A673 (cell line): ENCODE data around the gene ISG20L2.

Experiments
- EZH2 ChIP-seq: fragments of 200-600 bp; sonication (generic); IDR thresholded peaks from 2 replicates; pipeline ENCODE4 v1.6.1; 2017; ENCODE audit warnings: borderline replicate concordance, low read depth, mild to moderate bottlenecking, mixed read lengths, antibody characterized with exemption, low read length; ENCODE audit not compliant: poor library complexity, severe bottlenecking
- TF ChIP-seq, protein P1 (sequence below): fragments of 300-800, 200-600 bp; sonication (generic); conservative IDR thresholded peaks from 2 replicates; pipeline ENCODE4 v1.5.1; 2017; ENCODE audit warnings: low read depth, mild to moderate bottlenecking, antibody characterized with exemption, low read length, moderate library complexity, mixed read lengths

DNA sequence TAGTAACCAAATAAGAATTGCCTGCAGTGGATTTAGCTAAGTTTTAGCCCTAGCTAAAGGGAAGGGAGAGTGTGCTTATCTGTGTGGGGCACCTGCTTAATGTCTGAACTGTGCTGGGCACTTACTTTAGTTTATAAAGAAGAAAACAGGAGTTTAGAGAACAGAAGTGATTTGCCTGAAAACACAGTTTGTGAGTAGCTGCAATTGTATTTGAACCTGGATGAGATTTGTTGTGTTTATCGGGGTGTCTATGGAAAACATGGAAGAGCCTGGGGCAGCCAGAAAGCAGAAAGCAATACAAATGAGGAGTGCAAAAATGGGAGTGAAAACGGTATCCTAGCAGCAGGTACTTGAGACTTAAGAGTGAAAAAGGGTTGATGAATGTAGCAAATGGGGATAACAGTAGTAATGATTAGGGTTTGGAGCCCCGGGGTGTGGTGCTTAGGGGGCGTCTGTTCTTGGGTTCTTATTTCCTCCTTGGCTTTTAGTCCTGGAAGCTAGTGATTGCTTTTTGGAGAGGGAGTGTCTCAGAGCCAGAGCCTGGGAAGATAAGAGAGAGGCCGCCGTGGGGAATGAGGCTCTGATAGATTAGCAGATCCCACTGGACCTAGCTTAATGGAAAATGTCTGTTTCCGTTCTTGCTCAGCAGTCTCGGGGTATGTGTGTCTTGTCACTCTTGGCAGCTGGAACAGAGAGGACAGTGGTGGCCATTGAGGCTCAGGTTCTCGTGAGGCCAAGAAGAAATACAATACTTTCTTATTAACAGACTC is 44.3 kb upstream of the ISG20L2 start:
- TF ChIP-seq, protein P1, sequence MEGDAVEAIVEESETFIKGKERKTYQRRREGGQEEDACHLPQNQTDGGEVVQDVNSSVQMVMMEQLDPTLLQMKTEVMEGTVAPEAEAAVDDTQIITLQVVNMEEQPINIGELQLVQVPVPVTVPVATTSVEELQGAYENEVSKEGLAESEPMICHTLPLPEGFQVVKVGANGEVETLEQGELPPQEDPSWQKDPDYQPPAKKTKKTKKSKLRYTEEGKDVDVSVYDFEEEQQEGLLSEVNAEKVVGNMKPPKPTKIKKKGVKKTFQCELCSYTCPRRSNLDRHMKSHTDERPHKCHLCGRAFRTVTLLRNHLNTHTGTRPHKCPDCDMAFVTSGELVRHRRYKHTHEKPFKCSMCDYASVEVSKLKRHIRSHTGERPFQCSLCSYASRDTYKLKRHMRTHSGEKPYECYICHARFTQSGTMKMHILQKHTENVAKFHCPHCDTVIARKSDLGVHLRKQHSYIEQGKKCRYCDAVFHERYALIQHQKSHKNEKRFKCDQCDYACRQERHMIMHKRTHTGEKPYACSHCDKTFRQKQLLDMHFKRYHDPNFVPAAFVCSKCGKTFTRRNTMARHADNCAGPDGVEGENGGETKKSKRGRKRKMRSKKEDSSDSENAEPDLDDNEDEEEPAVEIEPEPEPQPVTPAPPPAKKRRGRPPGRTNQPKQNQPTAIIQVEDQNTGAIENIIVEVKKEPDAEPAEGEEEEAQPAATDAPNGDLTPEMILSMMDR = no peak
- TF ChIP-seq EZH2 = no peak
